Prostate gland (tissue), 2 donors: ENCODE measurements around the gene RETREG1. TPM values are rescaled to one million over a fixed set of nuclear protein-coding genes. Genes with fewer than 3 reads are reported as not detected.

Source experiments
- DNase-seq: peaks from one replicate; pipeline ENCODE4 v3.0.0-alpha.2; 2019; ENCODE audit warnings: low spot score
- H3K27ac ChIP-seq, 2 donors: fragments of 200-600 bp; sonication (generic); 2 replicates each; pipeline ENCODE4 v1.5.1; 2017 to 2019
- H3K27me3 ChIP-seq: fragments of 200-600 bp; sonication (generic); replicated peaks from 2 replicates; pipeline ENCODE4 v1.5.1; 2019; ENCODE audit not compliant: insufficient read depth
- H3K36me3 ChIP-seq, 2 donors: fragments of 200-600 bp; sonication (generic); 1 replicate in 1 of 2; 2 replicates in 1 of 2; pipeline versions ENCODE4 v1.5.1 to v1.8.1; 2017 to 2019
- H3K4me1 ChIP-seq: fragments of 200-600 bp; sonication (generic); replicated peaks from 2 replicates; pipeline ENCODE4 v1.5.1; 2019
- H3K4me3 ChIP-seq, 2 donors: fragments of 200-600 bp; sonication (generic); 2 replicates each; pipeline ENCODE4 v1.5.1; 2017 to 2019
- H3K9me3 ChIP-seq: fragments of 200-600 bp; sonication (generic); 2 replicates; pipeline ENCODE4 v1.5.1; 2017
- CTCF ChIP-seq, 4 experiments: fragments of 200-600 bp in 2 of 4; fragments of 450-650 bp in 2 of 4; sonication (generic) in 2 of 4; IDR thresholded peaks; 1 replicate in 3 of 4; 2 replicates in 1 of 4; pipeline ENCODE4 v1.5.1; 2016 to 2019; ENCODE audit warnings: antibody characterized with exemption in 4 of 4, mild to moderate bottlenecking in 2 of 4, moderate library complexity in 2 of 4
- POLR2A ChIP-seq: fragments of 450-650 bp; IDR thresholded peaks from one replicate; pipeline ENCODE4 v1.6.1; 2016; ENCODE audit warnings: antibody characterized with exemption, mild to moderate bottlenecking
- POLR2AphosphoS5 ChIP-seq: sonication (generic); formaldehyde crosslinking; IDR thresholded peaks from one replicate; pipeline ENCODE4 v1.6.1; 2017; ENCODE audit warnings: antibody characterized with exemption
- WGBS: methylation state at CpG from one replicate; pipeline ENCODE4 v1.1.5; 2018; 5-methylcytosine and 5-hydroxymethylcytosine counted together
- intact Hi-C: fragments of 100-400 bp; cut with DNase I; formaldehyde crosslinking; loops from one replicate; pipeline ENCODE4 v1.14.2; 2022
- total RNA-seq, 2 donors: library from RNA; depleted of rRNA; stranded (reverse); fragments of >200 nt; gene quantifications; one replicate each; pipeline ENCODE4 v1.1.0, GENCODE V29; 2016

The RETREG1 gene
- total RNA-seq, 2 donors from 2014 or later = 13.5 to 18.4 TPM

GRCh38 chr5:16663840-16664239 lies 47.0 kb upstream of the RETREG1 start:
- Histone ChIP-seq H3K4me3 (no peak overlapping the region), H3K4me1 (no peaks in the 10 kb centered on the region), H3K27me3 (no peaks in the 10 kb centered on the region), H3K27ac (no peak overlapping the region), H3K36me3 (no peaks in the 10 kb centered on the region), H3K9me3 (no peaks in the 10 kb centered on the region)
- 91% methylated on average over 4 of the region's 4 CpGs for WGBS
- no peak for TF ChIP-seq POLR2A
- TF ChIP-seq POLR2AphosphoS5 = no peak
- TF ChIP-seq CTCF (IDR thresholded peaks at IDR 0.05) = no peak
- no peak for DNase-seq
- intact Hi-C loops = no loop called here

GRCh38 chr5:16661713-16662112 lies 44.9 kb upstream of the RETREG1 start:
- WGBS = 97% methylated on average over 2 of the region's 2 CpGs
- no peak overlapping the region for H3K4me3 ChIP-seq
- DNase-seq = no peak
- no peak for TF ChIP-seq CTCF (IDR thresholded peaks at IDR 0.05)
- no peak for TF ChIP-seq POLR2A
- no peak for TF ChIP-seq POLR2AphosphoS5
- no peaks in the 10 kb centered on the region for H3K27me3 ChIP-seq
- no peaks in the 10 kb centered on the region for H3K4me1 ChIP-seq
- no peaks in the 10 kb centered on the region for H3K9me3 ChIP-seq
- H3K36me3 ChIP-seq = no peaks in the 10 kb centered on the region
- H3K27ac ChIP-seq = no peak overlapping the region
- intact Hi-C loops = no loop called here

GRCh38 chr5:16660982-16661381 lies 44.2 kb upstream of the RETREG1 start:
- intact Hi-C loops = no loop called here
- H3K9me3 ChIP-seq = no peaks in the 10 kb centered on the region
- WGBS = 75% methylated on average over 5 of the region's 5 CpGs
- no peak for DNase-seq
- no peak overlapping the region for H3K27ac ChIP-seq
- no peaks in the 10 kb centered on the region for H3K27me3 ChIP-seq
- H3K4me3 ChIP-seq = no peak overlapping the region
- H3K36me3 ChIP-seq = no peaks in the 10 kb centered on the region
- H3K4me1 ChIP-seq = no peaks in the 10 kb centered on the region
- TF ChIP-seq POLR2AphosphoS5 (no peak), POLR2A (no peak), CTCF (IDR thresholded peaks at IDR 0.05) (no peak)

GRCh38 chr5:16659536-16659935 lies 42.7 kb upstream of the RETREG1 start:
- intact Hi-C loops = no loop called here
- DNase-seq = no peak
- no peaks in the 10 kb centered on the region for H3K36me3 ChIP-seq
- no peaks in the 10 kb centered on the region for H3K9me3 ChIP-seq
- TF ChIP-seq CTCF (IDR thresholded peaks at IDR 0.05) (no peak), POLR2A (no peak), POLR2AphosphoS5 (no peak)
- H3K4me1 ChIP-seq = no peaks in the 10 kb centered on the region
- WGBS = 97% methylated on average over 1 of the region's 1 CpG
- H3K4me3 ChIP-seq = no peak overlapping the region
- no peaks in the 10 kb centered on the region for H3K27me3 ChIP-seq
- no peak overlapping the region for H3K27ac ChIP-seq

GRCh38 chr5:16656561-16657191 lies 39.9 kb upstream of the RETREG1 start:
- WGBS = 74% methylated on average over 2 of the region's 2 CpGs
- DNase-seq = no peak
- Histone ChIP-seq H3K9me3 (no peaks in the 10 kb centered on the region), H3K4me3 (no peak overlapping the region), H3K36me3 (no peaks in the 10 kb centered on the region), H3K27me3 (no peaks in the 10 kb centered on the region), H3K4me1 (no peaks in the 10 kb centered on the region), H3K27ac (no peak overlapping the region)
- TF ChIP-seq POLR2AphosphoS5 = no peak
- TF ChIP-seq CTCF (IDR thresholded peaks at IDR 0.05) = no peak
- TF ChIP-seq POLR2A = no peak
- intact Hi-C loops = no loop called here
